Liver (tissue), 9 donors: ENCODE data around the gene SCUBE1. TPM values are rescaled to one million over a fixed set of nuclear protein-coding genes. Genes with fewer than 3 reads are reported as not detected.

ENCODE experiments used
- DNase-seq: peaks from one replicate; pipeline ENCODE4 v3.0.0-alpha.2; 2017; ENCODE audit warnings: low spot score
- H3K27ac ChIP-seq, 2 donors: one replicate each; pipeline ENCODE4 v1.7.0; 2013; ENCODE audit warnings: inconsistent platforms in 2 of 2, low read length in 2 of 2, control low read depth in 1 of 2, low read depth in 1 of 2, mild to moderate bottlenecking in 1 of 2
- H3K27me3 ChIP-seq, 4 donors: one replicate each; pipeline versions ENCODE4 v1.6.1 to v1.7.0; 2013; ENCODE audit warnings: low read length in 3 of 4, inconsistent platforms in 1 of 4, mild to moderate bottlenecking in 1 of 4, moderate library complexity in 1 of 4; ENCODE audit not compliant: control insufficient read depth in 4 of 4, insufficient read depth in 4 of 4
- H3K36me3 ChIP-seq, 4 donors: one replicate each; pipeline versions ENCODE4 v1.6.1 to v1.7.0; 2013; ENCODE audit warnings: low read length in 3 of 4, mild to moderate bottlenecking in 3 of 4, low read depth in 1 of 4, moderate library complexity in 1 of 4; ENCODE audit not compliant: control insufficient read depth in 4 of 4, insufficient read depth in 3 of 4
- H3K4me1 ChIP-seq, 4 donors: one replicate each; pipeline versions ENCODE4 v1.6.1 to v1.7.0; 2013; ENCODE audit warnings: low read length in 3 of 4, mild to moderate bottlenecking in 3 of 4, moderate library complexity in 1 of 4; ENCODE audit not compliant: control insufficient read depth in 4 of 4, insufficient read depth in 4 of 4
- H3K4me3 ChIP-seq, 3 donors: one replicate each; pipeline versions ENCODE4 v1.6.1 to v1.7.0; 2013; ENCODE audit warnings: low read length in 3 of 3, control low read depth in 1 of 3, low read depth in 1 of 3, mild to moderate bottlenecking in 1 of 3
- H3K9ac ChIP-seq, 2 donors: one replicate each; pipeline ENCODE4 v1.7.0; 2013; ENCODE audit warnings: low read length in 2 of 2, mild to moderate bottlenecking in 2 of 2, moderate library complexity in 2 of 2, control low read depth in 1 of 2, low read depth in 1 of 2
- H3K9me3 ChIP-seq, 4 donors: one replicate each; pipeline versions ENCODE4 v1.6.1 to v1.7.0; 2013; ENCODE audit warnings: low read length in 3 of 4; ENCODE audit not compliant: control insufficient read depth in 4 of 4
- ATF3 ChIP-seq: IDR thresholded peaks from 2 replicates; pipeline ENCODE4 v1.6.1; 2016; ENCODE audit warnings: antibody characterized with exemption
- EGR1 ChIP-seq, 2 donors: IDR thresholded peaks; 2 replicates each; pipeline ENCODE4 v1.6.1; 2016 to 2018; ENCODE audit warnings: antibody characterized with exemption in 2 of 2, low read depth in 2 of 2
- FOXA2 ChIP-seq: IDR thresholded peaks from 2 replicates; pipeline ENCODE4 v1.6.1; 2016; ENCODE audit warnings: antibody characterized with exemption
- GABPA ChIP-seq, 2 donors: IDR thresholded peaks in 1 of 2; conservative IDR thresholded peaks in 1 of 2; 2 replicates each; pipeline ENCODE4 v1.6.1; 2016; ENCODE audit warnings: antibody characterized with exemption in 2 of 2, mild to moderate bottlenecking in 1 of 2, moderate library complexity in 1 of 2
- HNF4A ChIP-seq, 2 donors: conservative IDR thresholded peaks; 2 replicates each; pipeline ENCODE4 v1.6.1; 2016; ENCODE audit warnings: antibody characterized with exemption in 2 of 2, mild to moderate bottlenecking in 2 of 2
- HNF4G ChIP-seq: IDR thresholded peaks from 2 replicates; pipeline ENCODE4 v1.6.1; 2016; ENCODE audit warnings: antibody characterized with exemption
- JUND ChIP-seq, 2 donors: IDR thresholded peaks; 2 replicates each; pipeline ENCODE4 v1.6.1; 2016; ENCODE audit warnings: antibody characterized with exemption in 2 of 2
- NR2F2 ChIP-seq: IDR thresholded peaks from 2 replicates; pipeline ENCODE4 v1.6.1; 2016; ENCODE audit warnings: antibody characterized with exemption
- RAD21 ChIP-seq, 2 donors: IDR thresholded peaks; 2 replicates each; pipeline ENCODE4 v1.6.1; 2016; ENCODE audit warnings: antibody characterized with exemption in 2 of 2, mild to moderate bottlenecking in 2 of 2
- REST ChIP-seq: IDR thresholded peaks from 2 replicates; pipeline ENCODE4 v1.6.1; 2016; ENCODE audit warnings: antibody characterized with exemption, mild to moderate bottlenecking
- RXRA ChIP-seq, 2 donors: IDR thresholded peaks; 2 replicates each; pipeline ENCODE4 v1.6.1; 2017 to 2018; ENCODE audit warnings: antibody characterized with exemption in 2 of 2, mild to moderate bottlenecking in 1 of 2
- SP1 ChIP-seq: IDR thresholded peaks from 2 replicates; pipeline ENCODE4 v1.6.1; 2018; ENCODE audit warnings: antibody characterized with exemption, mild to moderate bottlenecking
- TAF1 ChIP-seq: conservative IDR thresholded peaks from 2 replicates; pipeline ENCODE4 v1.6.1; 2016; ENCODE audit warnings: antibody characterized with exemption, mild to moderate bottlenecking
- YY1 ChIP-seq: IDR thresholded peaks from 2 replicates; pipeline ENCODE4 v1.6.1; 2016; ENCODE audit warnings: antibody characterized with exemption, mild to moderate bottlenecking
- WGBS: extraction: QIAGEN DNeasy Blood & Tissue Kit; methylation state at CpG from one replicate; pipeline ENCODE4 v1.1.7; 2013; 5-methylcytosine and 5-hydroxymethylcytosine counted together
- polyA plus RNA-seq, 2 donors: library from polyadenylated mRNA; stranded (reverse) in 1 of 2; unstranded in 1 of 2; fragments of 200-250 nt in 1 of 2; fragments of >200 nt in 1 of 2; fragmentation: Nextera tagmentation in 1 of 2; extraction: Ambion mirVana in 1 of 2; gene quantifications; one replicate each; pipeline versions ENCODE4 v1.2.1 to v1.2.3, GENCODE V29; 2013 to 2015
- total RNA-seq, 2 donors: library from RNA; depleted of rRNA; stranded (reverse); fragments of >200 nt; gene quantifications; one replicate each; pipeline ENCODE4 v1.2.3, GENCODE V29; 2014
- TF ChIP-seq, protein P1 (sequence below): IDR thresholded peaks from 2 replicates; pipeline ENCODE4 v1.6.1; 2016; ENCODE audit warnings: antibody characterized with exemption
- TF ChIP-seq, protein P2 (sequence below): IDR thresholded peaks from 2 replicates; pipeline ENCODE4 v1.6.1; 2016; ENCODE audit warnings: antibody characterized with exemption
- donor health status: healthy.
- donor health status: healthy.
- donor health status: healthy.
- donor health status: healthy.
- donor health status: healthy.

SCUBE1 gene
- total and polyA plus RNA-seq, 4 donors, result 0.07 to 0.46 (median 0.08) TPM; not detected in 1

DNA sequence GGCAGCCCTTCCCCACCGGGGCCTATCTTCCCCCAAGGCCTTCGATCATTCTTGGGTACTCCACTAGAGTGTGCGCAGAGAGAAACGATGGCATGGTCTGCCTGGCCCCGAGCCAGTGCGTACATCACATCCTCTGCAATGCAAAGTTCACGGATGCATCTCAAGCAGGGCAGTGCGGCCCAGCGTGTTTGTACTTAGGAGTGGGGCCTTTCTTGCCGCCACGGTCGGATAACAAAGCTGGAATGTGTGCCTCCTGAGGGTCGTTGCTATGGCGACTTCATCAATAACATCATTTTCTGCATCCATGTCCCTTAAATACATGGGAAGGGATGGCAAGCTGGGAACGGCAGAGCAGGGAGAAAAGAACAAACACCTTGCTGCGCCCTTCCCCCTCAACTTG lies 73.9 kb downstream of the SCUBE1 start:
- Histone ChIP-seq H3K36me3 (no peaks in the 10 kb centered on the region), H3K27me3 (no peaks in the 10 kb centered on the region), H3K4me1 (peaks cover 2 to 18% (median 11%) of the 10 kb centered on the region in 4 donors), H3K9me3 (no peaks in the 10 kb centered on the region), H3K4me3 (no peak overlapping the region), H3K27ac (no peak overlapping the region), H3K9ac (no peak overlapping the region)
- 82% methylated on average over 16 of the region's 16 CpGs for WGBS
- TF ChIP-seq RXRA (IDR thresholded peaks at IDR 0.05) (no peak), SP1 (no peak), REST (no peak), EGR1 (IDR thresholded peaks at IDR 0.05; ENCODE audit: low read depth in 2 of 2) (no peak), RAD21 (IDR thresholded peaks at IDR 0.05) (no peak), HNF4A (conservative IDR thresholded peaks at IDR 0.05) (no peak), HNF4G (no peak), ATF3 (no peak), TAF1 (no peak), NR2F2 (no peak), JUND (IDR thresholded peaks at IDR 0.05) (no peak), GABPA (IDR thresholded peaks at IDR 0.05 in 1 of 2, conservative IDR thresholded peaks at IDR 0.05 in 1 of 2) (no peak), YY1 (no peak)
- TF ChIP-seq, protein P1, sequence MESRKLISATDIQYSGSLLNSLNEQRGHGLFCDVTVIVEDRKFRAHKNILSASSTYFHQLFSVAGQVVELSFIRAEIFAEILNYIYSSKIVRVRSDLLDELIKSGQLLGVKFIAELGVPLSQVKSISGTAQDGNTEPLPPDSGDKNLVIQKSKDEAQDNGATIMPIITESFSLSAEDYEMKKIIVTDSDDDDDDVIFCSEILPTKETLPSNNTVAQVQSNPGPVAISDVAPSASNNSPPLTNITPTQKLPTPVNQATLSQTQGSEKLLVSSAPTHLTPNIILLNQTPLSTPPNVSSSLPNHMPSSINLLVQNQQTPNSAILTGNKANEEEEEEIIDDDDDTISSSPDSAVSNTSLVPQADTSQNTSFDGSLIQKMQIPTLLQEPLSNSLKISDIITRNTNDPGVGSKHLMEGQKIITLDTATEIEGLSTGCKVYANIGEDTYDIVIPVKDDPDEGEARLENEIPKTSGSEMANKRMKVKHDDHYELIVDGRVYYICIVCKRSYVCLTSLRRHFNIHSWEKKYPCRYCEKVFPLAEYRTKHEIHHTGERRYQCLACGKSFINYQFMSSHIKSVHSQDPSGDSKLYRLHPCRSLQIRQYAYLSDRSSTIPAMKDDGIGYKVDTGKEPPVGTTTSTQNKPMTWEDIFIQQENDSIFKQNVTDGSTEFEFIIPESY, result no peak
- TF ChIP-seq, protein P2, sequence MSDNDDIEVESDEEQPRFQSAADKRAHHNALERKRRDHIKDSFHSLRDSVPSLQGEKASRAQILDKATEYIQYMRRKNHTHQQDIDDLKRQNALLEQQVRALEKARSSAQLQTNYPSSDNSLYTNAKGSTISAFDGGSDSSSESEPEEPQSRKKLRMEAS, result no peak
- no peak for DNase-seq

DNA sequence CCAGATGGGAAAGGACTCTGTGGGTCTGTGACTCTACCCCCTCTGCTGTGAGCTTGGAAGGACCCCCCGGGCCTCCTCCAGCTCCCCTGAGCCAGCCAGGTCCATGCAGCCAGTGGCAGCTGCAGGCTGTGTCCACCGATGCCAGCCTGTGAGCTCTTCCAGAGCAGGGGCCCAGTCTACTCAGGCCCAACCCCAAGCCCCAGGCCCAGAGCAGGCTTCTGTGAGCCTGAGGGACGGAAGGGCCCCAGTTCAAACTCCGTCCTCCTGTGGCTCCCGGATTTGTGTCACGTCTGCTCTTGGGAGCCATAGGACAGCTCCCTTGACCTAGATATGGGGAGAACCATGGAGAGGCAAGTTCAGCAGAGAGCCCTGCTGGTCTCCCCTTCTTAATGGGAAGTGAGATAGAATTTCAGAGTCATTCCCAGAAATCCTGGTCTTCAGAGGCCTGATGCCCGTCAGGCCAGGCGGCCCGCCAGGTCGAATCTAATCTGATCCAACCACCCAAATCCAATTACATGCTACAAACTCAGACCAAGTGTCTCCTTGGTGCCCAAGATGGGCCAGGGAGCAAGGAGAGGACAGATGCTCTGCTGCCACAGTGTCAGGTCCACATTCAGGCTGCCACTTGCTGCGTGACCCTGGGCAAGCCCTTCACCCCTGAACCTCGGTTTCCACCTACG lies 75.1 kb downstream of the SCUBE1 start:
- Histone ChIP-seq H3K4me1 (peaks cover 5 to 26% (median 17%) of the 10 kb centered on the region in 4 donors), H3K27ac (no peak overlapping the region), H3K36me3 (no peaks in the 10 kb centered on the region), H3K9ac (no peak overlapping the region), H3K4me3 (no peak overlapping the region), H3K9me3 (no peaks in the 10 kb centered on the region), H3K27me3 (no peaks in the 10 kb centered on the region)
- 92% methylated on average over 13 of the region's 13 CpGs for WGBS
- no peak for DNase-seq
- TF ChIP-seq SP1, result no peak
- no peak for TF ChIP-seq HNF4G
- no peak for TF ChIP-seq NR2F2
- no peak for TF ChIP-seq RXRA (IDR thresholded peaks at IDR 0.05)
- no peak for TF ChIP-seq ATF3
- no peak for TF ChIP-seq RAD21 (IDR thresholded peaks at IDR 0.05)
- TF ChIP-seq REST, result no peak
- no peak for TF ChIP-seq FOXA2
- TF ChIP-seq YY1, result no peak
- no peak for TF ChIP-seq JUND (IDR thresholded peaks at IDR 0.05)
- no peak for TF ChIP-seq GABPA (IDR thresholded peaks at IDR 0.05 in 1 of 2, conservative IDR thresholded peaks at IDR 0.05 in 1 of 2)
- no peak for TF ChIP-seq EGR1 (IDR thresholded peaks at IDR 0.05; ENCODE audit: low read depth in 2 of 2)
- TF ChIP-seq TAF1, result no peak
- TF ChIP-seq, protein P1, result no peak
